ENCODE data around the gene NUDCD3. TPM values are rescaled to one million over a fixed set of nuclear protein-coding genes. Genes with fewer than 3 reads are reported as not detected.
"Not testable (repeated sequence)": the region's sequence is repeated elsewhere in the genome, so short reads cannot be mapped to it uniquely, and the experiment has no call there.

NUDCD3 gene
- polyA plus RNA-seq, 3 donors, result 14.6 to 26.8 (median 23.5) TPM

GRCh38 chr7:44432381-44432977, 58.0 kb downstream of the NUDCD3 start:
- 88 to 89% (median 89%) methylated on average over 6 of the region's 6 CpGs for WGBS, 3 donors
- no peak overlapping the region for H3K27ac ChIP-seq (ENCODE audit: low read depth, low read length)

- 50 to 75% (median 69%) methylated on average over 2 of the region's 2 CpGs for WGBS, 3 donors
Observed at GRCh38 chr7:44431091-44431608, 59.3 kb downstream of the NUDCD3 start.

DNA sequence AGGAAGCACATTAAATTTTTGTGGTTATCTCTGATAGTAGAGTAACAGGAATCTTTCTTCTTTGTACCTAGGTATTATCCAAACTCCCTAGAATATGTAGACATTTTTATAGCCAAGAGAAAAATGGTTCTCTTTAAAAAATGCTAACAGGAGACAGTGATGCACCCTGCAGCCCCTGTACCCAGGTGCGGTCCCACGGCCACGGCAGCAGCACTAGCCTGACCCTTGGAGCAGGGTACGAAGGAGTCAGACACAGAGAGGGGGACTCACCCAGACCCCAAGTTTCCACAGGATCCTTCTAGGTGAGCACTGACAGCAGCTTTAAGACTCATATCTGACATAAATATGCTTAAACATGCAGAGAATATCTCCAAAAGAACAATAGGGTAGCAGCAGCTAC, 60.4 kb downstream of the NUDCD3 start:
- 92 to 97% (median 97%) methylated on average over 4 of the region's 4 CpGs for WGBS, 3 donors
- H3K27ac ChIP-seq (ENCODE audit: low read depth, low read length), result no peak overlapping the region

More at GRCh38 chr7:44431091-44431608, 59.3 kb downstream of the NUDCD3 start:
- no peak overlapping the region for H3K27ac ChIP-seq (ENCODE audit: low read depth, low read length)

DNA sequence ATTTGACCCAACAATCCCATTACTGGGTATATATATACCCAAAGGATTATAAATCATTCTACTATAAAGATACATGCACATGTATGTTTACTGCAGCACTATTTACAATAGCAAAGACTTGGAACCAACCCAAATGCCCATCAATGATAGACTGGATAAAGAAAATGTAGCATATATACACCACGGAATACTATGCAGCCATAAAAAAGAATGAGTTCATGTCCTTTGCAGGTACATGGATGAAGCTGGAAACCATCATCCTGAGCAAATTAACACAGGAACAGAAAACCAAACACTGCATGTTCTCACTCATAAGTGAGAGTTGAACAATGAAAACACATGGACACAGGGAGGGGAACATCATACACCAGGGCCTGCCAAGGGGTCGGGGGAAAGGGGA, 65.7 kb downstream of the NUDCD3 start:
- WGBS, 3 donors, result 89 to 95% (median 93%) methylated on average over 2 of the region's 2 CpGs

GRCh38 chr7:44416941-44417340, 73.5 kb downstream of the NUDCD3 start:
- WGBS, 3 donors, result 83 to 89% (median 87%) methylated on average over 6 of the region's 6 CpGs
- H3K27ac ChIP-seq (ENCODE audit: low read depth, low read length), result no peak overlapping the region

More for the DNA sequence above, 65.7 kb downstream of the NUDCD3 start:
- not testable (repeated sequence) for H3K27ac ChIP-seq (ENCODE audit: low read depth, low read length)

GRCh38 chr7:44415510-44415909, 74.9 kb downstream of the NUDCD3 start:
- no peak overlapping the region for H3K27ac ChIP-seq (ENCODE audit: low read depth, low read length)
- WGBS, 3 donors, result 84 to 89% (median 85%) methylated on average over 3 of the region's 3 CpGs

DNA sequence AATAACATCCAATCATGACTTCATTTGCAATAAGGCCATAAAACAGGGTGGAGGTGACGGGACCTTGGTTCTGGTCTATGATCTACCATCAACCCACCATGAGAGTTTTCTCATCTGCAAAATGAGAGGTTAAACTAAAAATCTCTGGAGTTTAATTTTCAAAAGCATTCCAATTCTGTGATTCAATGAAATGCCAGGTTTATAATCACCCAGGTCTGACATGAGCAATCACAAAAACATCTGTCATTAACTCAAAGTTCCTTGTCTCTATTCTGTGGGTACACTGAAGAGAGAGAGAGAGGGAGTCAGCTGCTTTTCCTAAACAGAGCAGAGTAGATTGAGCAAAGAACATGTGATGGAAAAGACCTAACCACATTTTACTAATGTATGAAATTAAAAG, 75.4 kb downstream of the NUDCD3 start:
- H3K27ac ChIP-seq (ENCODE audit: low read depth, low read length), result no peak overlapping the region
- 96 to 100% (median 100%) methylated on average over 1 of the region's 1 CpG for WGBS, 3 donors

- no peak overlapping the region for H3K27ac ChIP-seq (ENCODE audit: low read depth, low read length)
Observed at GRCh38 chr7:44411306-44411705, 79.2 kb downstream of the NUDCD3 start.

DNA sequence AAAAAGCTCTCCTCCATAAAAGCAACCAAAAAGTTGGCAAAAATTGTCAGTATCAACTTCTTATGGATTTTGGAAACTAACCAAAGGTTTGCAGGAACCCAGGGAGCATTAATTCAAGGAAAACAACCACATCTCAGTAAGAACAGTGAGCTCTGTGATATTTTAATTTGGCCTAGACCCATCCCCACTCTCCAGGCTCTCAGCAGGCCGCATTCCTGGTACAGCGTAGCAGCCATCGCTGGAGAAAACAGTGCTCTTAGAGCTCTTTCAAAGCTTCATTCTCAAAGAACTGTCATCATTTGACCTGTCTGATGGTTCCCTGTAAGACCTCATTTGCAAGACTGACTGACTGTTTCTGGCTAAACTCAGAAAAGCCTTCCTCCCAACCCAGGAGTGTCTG, 81.9 kb downstream of the NUDCD3 start:
- no peak overlapping the region for H3K27ac ChIP-seq (ENCODE audit: low read depth, low read length)
- 75 to 88% (median 78%) methylated on average over 3 of the region's 3 CpGs for WGBS, 3 donors

More at GRCh38 chr7:44411306-44411705, 79.2 kb downstream of the NUDCD3 start:
- 96 to 100% (median 97%) methylated on average over 2 of the region's 2 CpGs for WGBS, 3 donors

DNA sequence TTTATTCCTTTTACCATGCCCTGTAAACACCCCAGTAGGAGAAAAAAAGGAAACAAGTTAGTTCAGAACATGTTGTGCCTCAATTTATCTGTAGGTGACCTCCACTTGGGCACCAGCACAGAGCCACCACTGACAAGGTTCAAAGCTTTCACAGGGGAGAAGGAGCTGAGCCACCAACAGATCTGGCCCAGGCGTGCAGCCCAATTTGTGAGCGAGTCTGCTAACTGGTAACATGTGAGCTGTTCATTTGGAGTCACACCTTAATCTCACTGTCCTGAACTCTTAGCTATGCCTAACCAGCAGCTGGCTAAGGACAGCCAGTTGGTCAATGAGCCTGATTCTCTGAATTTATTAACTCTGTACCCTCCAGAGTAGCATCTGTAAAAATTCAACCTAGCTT, 86.7 kb downstream of the NUDCD3 start:
- no peak overlapping the region for H3K27ac ChIP-seq (ENCODE audit: low read depth, low read length)
- WGBS, 3 donors, result 95 to 96% (median 95%) methylated on average over 2 of the region's 2 CpGs

- WGBS, 3 donors, result 96 to 100% (median 99%) methylated on average over 4 of the region's 4 CpGs
Observed at GRCh38 chr7:44403176-44403759, 87.2 kb downstream of the NUDCD3 start.

DNA sequence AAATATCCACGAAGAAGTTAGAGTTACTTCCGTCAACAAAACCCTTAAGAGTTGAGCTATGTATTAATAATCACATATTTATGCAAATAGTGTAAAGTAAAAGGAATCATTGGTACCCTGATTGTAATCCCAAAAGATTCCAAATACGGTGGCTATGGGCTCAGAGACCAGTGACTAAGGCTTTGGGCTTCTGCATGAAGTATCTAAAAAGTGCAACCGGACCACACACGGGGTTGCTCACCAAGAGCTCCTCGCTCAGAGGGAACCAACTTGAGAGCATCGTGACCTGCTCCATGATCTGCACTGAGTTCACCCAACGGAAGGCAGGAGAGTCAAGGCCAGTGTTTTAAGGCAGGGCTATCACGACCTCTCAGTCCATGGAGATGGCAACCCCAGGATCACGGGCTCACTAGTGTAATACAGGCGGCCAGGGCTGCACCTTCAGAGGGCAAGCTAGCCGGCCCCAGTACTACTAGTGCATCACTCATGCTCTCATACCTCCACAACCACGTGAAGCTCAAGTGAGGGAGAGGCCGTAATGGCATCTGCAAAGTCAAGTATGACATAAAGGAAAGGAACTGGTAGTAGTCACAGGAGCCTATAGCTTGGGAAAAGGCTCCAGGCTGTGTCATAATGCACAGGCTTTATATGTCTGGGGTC, 87.9 kb downstream of the NUDCD3 start:
- H3K27ac ChIP-seq (ENCODE audit: low read depth, low read length), result no peak overlapping the region
- WGBS, 3 donors, result 97 to 98% (median 98%) methylated on average over 14 of the region's 14 CpGs

More at GRCh38 chr7:44403176-44403759, 87.2 kb downstream of the NUDCD3 start:
- H3K27ac ChIP-seq (ENCODE audit: low read depth, low read length), result no peak overlapping the region

DNA sequence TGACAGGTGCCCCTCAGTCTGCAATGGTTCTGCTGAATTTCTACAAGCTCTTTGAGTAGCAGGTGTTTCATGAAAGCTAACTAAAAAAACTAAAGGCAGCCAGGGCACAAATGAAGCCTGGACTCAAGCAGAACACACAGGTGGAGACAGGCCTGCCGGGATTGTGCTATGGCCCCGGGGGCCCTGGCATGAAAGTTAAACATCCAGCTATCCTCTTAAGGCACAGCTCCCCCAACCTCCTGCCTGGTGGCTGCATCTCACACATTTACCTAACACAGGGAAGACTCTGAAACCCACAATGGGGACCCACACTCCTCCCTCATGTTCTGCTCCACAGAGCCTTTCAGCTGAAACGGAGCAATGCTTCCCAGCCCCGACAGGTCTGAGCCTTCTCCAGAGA, 88.8 kb downstream of the NUDCD3 start:
- H3K27ac ChIP-seq (ENCODE audit: low read depth, low read length), result no peak overlapping the region
- WGBS, 3 donors, result 88 to 98% (median 94%) methylated on average over 4 of the region's 4 CpGs

- H3K27ac ChIP-seq (ENCODE audit: low read depth, low read length), result no peak overlapping the region
- WGBS, 3 donors, result 90 to 93% (median 91%) methylated on average over 14 of the region's 14 CpGs
Observed at GRCh38 chr7:44400033-44400511, 90.4 kb downstream of the NUDCD3 start.

DNA sequence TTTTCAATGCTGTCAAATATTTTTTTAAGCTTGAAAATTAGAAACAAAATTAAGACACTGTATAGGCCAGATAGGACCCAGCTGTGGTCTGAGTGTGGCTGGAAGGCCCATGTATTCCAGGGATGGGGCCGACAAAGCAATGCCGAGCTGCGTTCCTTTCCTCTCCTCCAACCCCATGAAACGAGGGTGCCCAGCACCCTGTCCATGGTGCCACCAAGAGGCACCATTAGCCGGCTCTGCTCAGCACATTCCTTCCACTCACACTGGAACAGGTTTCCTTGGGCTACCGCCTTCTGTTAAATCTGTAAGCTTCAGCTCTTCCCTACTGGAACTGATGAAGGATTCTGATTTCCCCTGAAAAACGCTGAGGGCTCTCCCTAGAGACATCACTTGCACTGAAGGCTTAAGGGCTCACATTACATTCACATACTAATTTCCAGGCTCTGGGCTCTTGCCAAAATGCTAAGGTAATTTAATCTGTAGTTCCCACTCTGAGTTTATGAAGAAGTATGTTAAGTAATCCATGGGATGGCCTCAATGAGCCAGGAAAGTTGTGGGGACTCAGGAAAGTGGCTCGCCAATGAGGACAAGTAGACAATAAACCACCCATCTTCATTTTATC, 91.4 kb downstream of the NUDCD3 start:
- no peak overlapping the region for H3K27ac ChIP-seq (ENCODE audit: low read depth, low read length)

DNA sequence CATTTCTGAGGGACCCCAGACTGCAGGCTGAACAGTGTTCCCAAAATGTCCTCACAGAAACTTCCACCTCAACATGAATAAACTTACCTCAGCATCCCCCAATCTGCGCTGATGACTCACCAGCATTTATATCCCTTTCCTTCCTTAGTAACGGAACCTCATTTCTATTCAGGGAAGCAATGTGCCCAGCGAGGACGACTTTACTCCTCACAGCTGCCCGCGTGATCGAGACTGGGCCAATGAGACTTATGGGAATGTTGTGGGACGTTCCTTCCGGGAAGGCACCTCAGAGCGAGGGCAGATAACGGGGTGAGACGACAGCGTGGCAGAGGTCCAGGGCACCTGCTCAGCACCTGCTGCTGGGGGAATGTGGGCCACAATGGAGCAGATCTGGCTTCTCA, 91.9 kb downstream of the NUDCD3 start:
- H3K27ac ChIP-seq (ENCODE audit: low read depth, low read length), result no peak overlapping the region
- 55 to 79% (median 76%) methylated on average over 13 of the region's 13 CpGs for WGBS, 3 donors

More for the DNA sequence above, 91.4 kb downstream of the NUDCD3 start:
- 85 to 91% (median 90%) methylated on average over 8 of the region's 8 CpGs for WGBS, 3 donors

DNA sequence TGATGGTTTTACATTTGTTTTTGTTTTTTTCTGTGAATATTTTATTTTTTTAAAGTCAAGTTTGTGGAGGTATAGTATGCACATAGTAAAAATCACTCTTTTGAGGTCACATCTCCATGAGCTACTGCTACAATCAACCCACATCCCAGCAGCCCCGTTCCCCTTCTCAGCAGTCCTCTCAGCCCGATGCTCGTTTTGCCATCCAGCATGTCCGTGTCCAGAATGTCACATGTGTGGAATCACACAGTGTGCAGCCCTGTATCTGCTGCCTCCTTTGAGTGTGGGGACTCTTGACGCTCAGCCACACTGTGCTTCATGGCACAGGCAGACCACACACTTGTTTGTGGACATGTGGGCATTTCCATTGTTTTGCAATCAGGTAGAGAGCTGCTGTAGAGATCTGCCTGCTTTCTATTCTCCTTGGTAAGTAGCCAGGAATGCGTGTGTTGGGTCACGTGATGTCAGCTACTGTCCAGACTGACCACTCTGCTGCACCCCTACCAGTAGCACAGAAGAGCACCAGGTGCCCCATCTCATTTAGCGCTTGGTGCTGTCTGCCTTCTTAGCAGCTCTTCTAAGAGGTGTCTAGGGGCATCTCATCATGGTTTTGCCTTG, 93.4 kb downstream of the NUDCD3 start:
- WGBS, 3 donors, result 75 to 93% (median 85%) methylated on average over 8 of the region's 8 CpGs
- H3K27ac ChIP-seq (ENCODE audit: low read depth, low read length), result no peak overlapping the region

GRCh38 chr7:44396496-44396895, 94.0 kb downstream of the NUDCD3 start:
- WGBS, 3 donors, result 96 to 100% (median 99%) methylated on average over 3 of the region's 3 CpGs

More at GRCh38 chr7:44396496-44396895, 94.0 kb downstream of the NUDCD3 start:
- H3K27ac ChIP-seq (ENCODE audit: low read depth, low read length), result no peak overlapping the region
